HEK293 (cell line): Measurements from ENCODE around the gene HBP1.
A peak's percentile ranks its signal among the peaks of the same experiment; 100 is the strongest.

Experiments
- BCL11B ChIP-seq: fragments of 450-650 bp; formaldehyde crosslinking; IDR thresholded peaks from 2 replicates; pipeline ENCODE4 v1.5.1; 2016; ENCODE audit warnings: low read depth, missing biosample characterization, missing genetic modification characterization
- KLF16 ChIP-seq: fragments of 450-650 bp; formaldehyde crosslinking; IDR thresholded peaks from 2 replicates; pipeline ENCODE4 v1.5.1; 2017; ENCODE audit warnings: missing biosample characterization, missing genetic modification characterization
- OSR2 ChIP-seq: fragments of 450-650 bp; formaldehyde crosslinking; IDR thresholded peaks from 2 replicates; pipeline ENCODE4 v1.5.1; 2016; ENCODE audit warnings: missing biosample characterization, missing genetic modification characterization
- SETDB1 ChIP-seq: IDR thresholded peaks from one replicate; pipeline ENCODE4 v1.6.1; 2017; ENCODE audit warnings: mild to moderate bottlenecking, low read length, moderate library complexity, mixed read lengths; ENCODE audit not compliant: insufficient read length
- TCF7L2 ChIP-seq: IDR thresholded peaks from 2 replicates; pipeline ENCODE4 v1.6.1; 2011; ENCODE audit warnings: low read depth, mild to moderate bottlenecking, inconsistent platforms, low read length, moderate library complexity, borderline replicate concordance
- ZBTB48 ChIP-seq: fragments of 450-650 bp; formaldehyde crosslinking; IDR thresholded peaks from 2 replicates; pipeline ENCODE4 v1.5.1; 2016; ENCODE audit warnings: missing biosample characterization, missing genetic modification characterization
- ZFP37 ChIP-seq: fragments of 450-650 bp; formaldehyde crosslinking; IDR thresholded peaks from 2 replicates; pipeline ENCODE4 v1.5.1; 2016; ENCODE audit warnings: missing biosample characterization, missing genetic modification characterization
- ZNF10 ChIP-seq: fragments of 450-650 bp; formaldehyde crosslinking; IDR thresholded peaks from 2 replicates; pipeline ENCODE4 v1.5.1; 2017; ENCODE audit warnings: missing biosample characterization, missing genetic modification characterization
- ZNF121 ChIP-seq: fragments of 450-650 bp; formaldehyde crosslinking; IDR thresholded peaks from 2 replicates; pipeline ENCODE4 v1.5.1; 2016; ENCODE audit warnings: missing biosample characterization, missing genetic modification characterization
- ZNF157 ChIP-seq: fragments of 450-650 bp; formaldehyde crosslinking; IDR thresholded peaks from 2 replicates; pipeline ENCODE4 v1.5.1; 2016; ENCODE audit warnings: missing biosample characterization, missing genetic modification characterization
- ZNF169 ChIP-seq: fragments of 450-650 bp; formaldehyde crosslinking; IDR thresholded peaks from 2 replicates; pipeline ENCODE4 v1.5.1; 2016; ENCODE audit warnings: missing biosample characterization, missing genetic modification characterization
- ZNF175 ChIP-seq: fragments of 450-650 bp; formaldehyde crosslinking; IDR thresholded peaks from 2 replicates; pipeline ENCODE4 v1.5.1; 2016; ENCODE audit warnings: missing biosample characterization, missing genetic modification characterization
- ZNF221 ChIP-seq: fragments of 450-650 bp; formaldehyde crosslinking; IDR thresholded peaks from 2 replicates; pipeline ENCODE4 v1.5.1; 2017; ENCODE audit warnings: missing biosample characterization, missing genetic modification characterization, borderline replicate concordance
- ZNF223 ChIP-seq: fragments of 450-650 bp; formaldehyde crosslinking; IDR thresholded peaks from 2 replicates; pipeline ENCODE4 v1.5.1; 2016; ENCODE audit warnings: missing biosample characterization, missing genetic modification characterization
- ZNF24 ChIP-seq: fragments of 450-650 bp; formaldehyde crosslinking; IDR thresholded peaks from 2 replicates; pipeline ENCODE4 v1.5.1; 2016; ENCODE audit warnings: missing biosample characterization, missing genetic modification characterization
- ZNF37A ChIP-seq: fragments of 450-650 bp; IDR thresholded peaks from 2 replicates; pipeline ENCODE4 v1.5.1; 2018; ENCODE audit warnings: missing biosample characterization, missing genetic modification characterization
- ZNF391 ChIP-seq: fragments of 450-650 bp; formaldehyde crosslinking; IDR thresholded peaks from 2 replicates; pipeline ENCODE4 v1.5.1; 2016; ENCODE audit warnings: low read depth, missing biosample characterization, missing genetic modification characterization, borderline replicate concordance
- ZNF394 ChIP-seq: fragments of 450-650 bp; formaldehyde crosslinking; IDR thresholded peaks from 2 replicates; pipeline ENCODE4 v1.5.1; 2016; ENCODE audit warnings: missing biosample characterization, missing genetic modification characterization, mild to moderate bottlenecking, moderate library complexity, borderline replicate concordance
- ZNF561 ChIP-seq: fragments of 450-650 bp; IDR thresholded peaks from 2 replicates; pipeline ENCODE4 v1.5.1; 2018; ENCODE audit warnings: missing biosample characterization, missing genetic modification characterization, borderline replicate concordance
- ZNF660 ChIP-seq: fragments of 450-650 bp; IDR thresholded peaks from 2 replicates; pipeline ENCODE4 v1.5.1; 2018; ENCODE audit warnings: missing biosample characterization, mild to moderate bottlenecking, missing genetic modification characterization
- ZNF701 ChIP-seq: fragments of 450-650 bp; formaldehyde crosslinking; IDR thresholded peaks from 2 replicates; pipeline ENCODE4 v1.5.1; 2016; ENCODE audit warnings: missing biosample characterization, missing genetic modification characterization
- ZNF837 ChIP-seq: fragments of 450-650 bp; formaldehyde crosslinking; IDR thresholded peaks from 2 replicates; pipeline ENCODE4 v1.5.1; 2016; ENCODE audit warnings: missing biosample characterization, missing genetic modification characterization
- TF ChIP-seq, protein P1 (sequence below): fragments of 450-650 bp; formaldehyde crosslinking; conservative IDR thresholded peaks from 2 replicates; pipeline ENCODE4 v1.5.1; 2016; ENCODE audit warnings: low read depth, missing biosample characterization, missing genetic modification characterization
- TF ChIP-seq, protein P2 (sequence below): fragments of 450-650 bp; formaldehyde crosslinking; IDR thresholded peaks from 2 replicates; pipeline ENCODE4 v1.5.1; 2017; ENCODE audit warnings: missing biosample characterization, mild to moderate bottlenecking, missing genetic modification characterization, moderate library complexity
- TF ChIP-seq, protein P3 (sequence below): fragments of 450-650 bp; IDR thresholded peaks from 2 replicates; pipeline ENCODE4 v1.5.1; 2018; ENCODE audit warnings: missing biosample characterization, missing genetic modification characterization
- TF ChIP-seq, protein P4 (sequence below): fragments of 450-650 bp; formaldehyde crosslinking; IDR thresholded peaks from 2 replicates; pipeline ENCODE4 v1.5.1; 2017; ENCODE audit warnings: missing biosample characterization, missing genetic modification characterization
- TF ChIP-seq, protein P5 (sequence below): fragments of 450-650 bp; formaldehyde crosslinking; IDR thresholded peaks from 2 replicates; pipeline ENCODE4 v1.5.1; 2016; ENCODE audit warnings: missing biosample characterization, missing genetic modification characterization

The HBP1 gene

DNA sequence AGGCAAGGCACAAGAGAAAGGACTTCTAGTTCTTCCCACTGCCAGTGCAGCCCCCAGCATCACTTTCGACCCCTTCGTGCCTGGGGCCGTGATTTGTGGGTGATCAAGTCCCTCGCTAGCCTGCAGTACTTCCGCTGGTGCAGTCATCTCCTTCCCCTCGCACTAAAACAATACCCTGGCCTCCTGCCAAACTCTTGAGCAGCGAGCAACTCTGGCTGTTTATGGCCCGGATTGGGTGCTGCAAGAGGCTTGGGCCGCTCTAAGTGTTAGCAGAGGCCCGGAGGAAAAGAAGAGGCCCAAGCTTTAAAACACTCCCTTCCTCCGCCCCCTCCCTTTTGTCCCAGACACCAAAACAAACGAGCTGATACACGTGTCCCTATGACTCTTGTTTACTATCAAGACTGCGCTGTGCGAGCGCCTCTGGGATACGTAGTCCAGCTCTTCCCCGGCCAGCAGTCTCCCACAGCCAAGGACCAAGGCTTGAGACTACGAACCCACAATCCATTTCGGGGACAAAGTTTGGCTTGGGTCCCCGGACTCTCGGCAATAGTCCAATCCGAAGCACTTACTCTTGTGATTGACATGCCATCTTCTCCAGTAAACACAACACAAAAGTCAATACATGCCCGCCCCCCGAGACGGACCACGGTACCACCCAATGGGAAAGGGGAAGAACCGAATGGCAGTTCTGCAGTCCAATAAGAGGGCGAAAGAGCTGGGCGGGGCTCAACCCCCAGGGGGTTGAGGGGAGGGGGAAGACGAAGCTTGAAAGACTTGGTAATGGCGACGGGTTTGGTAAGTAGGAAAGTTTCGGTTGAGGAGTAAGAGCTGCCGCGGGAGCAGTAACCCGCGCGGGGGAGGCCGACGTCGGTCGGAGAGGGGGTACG, at the start of gene HBP1 (continued):
- TF ChIP-seq, protein P1, sequence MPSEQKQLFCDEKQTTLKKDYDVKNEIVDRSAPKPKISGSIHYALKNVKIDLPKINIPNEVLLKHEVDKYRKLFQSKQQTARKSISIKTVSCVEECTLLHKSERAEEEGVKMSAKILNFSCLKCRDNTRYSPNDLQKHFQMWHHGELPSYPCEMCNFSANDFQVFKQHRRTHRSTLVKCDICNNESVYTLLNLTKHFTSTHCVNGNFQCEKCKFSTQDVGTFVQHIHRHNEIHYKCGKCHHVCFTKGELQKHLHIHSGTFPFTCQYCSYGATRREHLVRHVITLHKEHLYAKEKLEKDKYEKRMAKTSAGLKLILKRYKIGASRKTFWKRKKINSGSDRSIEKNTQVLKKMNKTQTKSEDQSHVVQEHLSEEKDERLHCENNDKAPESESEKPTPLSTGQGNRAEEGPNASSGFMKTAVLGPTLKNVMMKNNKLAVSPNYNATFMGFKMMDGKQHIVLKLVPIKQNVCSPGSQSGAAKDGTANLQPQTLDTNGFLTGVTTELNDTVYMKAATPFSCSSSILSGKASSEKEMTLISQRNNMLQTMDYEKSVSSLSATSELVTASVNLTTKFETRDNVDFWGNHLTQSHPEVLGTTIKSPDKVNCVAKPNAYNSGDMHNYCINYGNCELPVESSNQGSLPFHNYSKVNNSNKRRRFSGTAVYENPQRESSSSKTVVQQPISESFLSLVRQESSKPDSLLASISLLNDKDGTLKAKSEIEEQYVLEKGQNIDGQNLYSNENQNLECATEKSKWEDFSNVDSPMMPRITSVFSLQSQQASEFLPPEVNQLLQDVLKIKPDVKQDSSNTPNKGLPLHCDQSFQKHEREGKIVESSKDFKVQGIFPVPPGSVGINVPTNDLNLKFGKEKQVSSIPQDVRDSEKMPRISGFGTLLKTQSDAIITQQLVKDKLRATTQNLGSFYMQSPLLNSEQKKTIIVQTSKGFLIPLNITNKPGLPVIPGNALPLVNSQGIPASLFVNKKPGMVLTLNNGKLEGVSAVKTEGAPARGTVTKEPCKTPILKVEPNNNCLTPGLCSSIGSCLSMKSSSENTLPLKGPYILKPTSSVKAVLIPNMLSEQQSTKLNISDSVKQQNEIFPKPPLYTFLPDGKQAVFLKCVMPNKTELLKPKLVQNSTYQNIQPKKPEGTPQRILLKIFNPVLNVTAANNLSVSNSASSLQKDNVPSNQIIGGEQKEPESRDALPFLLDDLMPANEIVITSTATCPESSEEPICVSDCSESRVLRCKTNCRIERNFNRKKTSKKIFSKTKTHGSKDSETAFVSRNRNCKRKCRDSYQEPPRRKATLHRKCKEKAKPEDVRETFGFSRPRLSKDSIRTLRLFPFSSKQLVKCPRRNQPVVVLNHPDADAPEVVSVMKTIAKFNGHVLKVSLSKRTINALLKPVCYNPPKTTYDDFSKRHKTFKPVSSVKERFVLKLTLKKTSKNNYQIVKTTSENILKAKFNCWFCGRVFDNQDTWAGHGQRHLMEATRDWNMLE (tag by site-specific recombination), result no peak
- TF ChIP-seq KLF16 (tag by site-specific recombination), result peak; percentile 65
- TF ChIP-seq, protein P2, sequence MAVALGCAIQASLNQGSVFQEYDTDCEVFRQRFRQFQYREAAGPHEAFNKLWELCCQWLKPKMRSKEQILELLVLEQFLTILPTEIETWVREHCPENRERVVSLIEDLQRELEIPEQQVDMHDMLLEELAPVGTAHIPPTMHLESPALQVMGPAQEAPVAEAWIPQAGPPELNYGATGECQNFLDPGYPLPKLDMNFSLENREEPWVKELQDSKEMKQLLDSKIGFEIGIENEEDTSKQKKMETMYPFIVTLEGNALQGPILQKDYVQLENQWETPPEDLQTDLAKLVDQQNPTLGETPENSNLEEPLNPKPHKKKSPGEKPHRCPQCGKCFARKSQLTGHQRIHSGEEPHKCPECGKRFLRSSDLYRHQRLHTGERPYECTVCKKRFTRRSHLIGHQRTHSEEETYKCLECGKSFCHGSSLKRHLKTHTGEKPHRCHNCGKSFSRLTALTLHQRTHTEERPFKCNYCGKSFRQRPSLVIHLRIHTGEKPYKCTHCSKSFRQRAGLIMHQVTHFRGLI (tag by site-specific recombination), result no peak
- TF ChIP-seq ZNF837 (tag by site-specific recombination), result no peak
- no peak; the same call in none of the 2 replicates for TF ChIP-seq ZFP37 (tag by site-specific recombination)
- TF ChIP-seq ZNF169, result no peak
- TF ChIP-seq, protein P3, sequence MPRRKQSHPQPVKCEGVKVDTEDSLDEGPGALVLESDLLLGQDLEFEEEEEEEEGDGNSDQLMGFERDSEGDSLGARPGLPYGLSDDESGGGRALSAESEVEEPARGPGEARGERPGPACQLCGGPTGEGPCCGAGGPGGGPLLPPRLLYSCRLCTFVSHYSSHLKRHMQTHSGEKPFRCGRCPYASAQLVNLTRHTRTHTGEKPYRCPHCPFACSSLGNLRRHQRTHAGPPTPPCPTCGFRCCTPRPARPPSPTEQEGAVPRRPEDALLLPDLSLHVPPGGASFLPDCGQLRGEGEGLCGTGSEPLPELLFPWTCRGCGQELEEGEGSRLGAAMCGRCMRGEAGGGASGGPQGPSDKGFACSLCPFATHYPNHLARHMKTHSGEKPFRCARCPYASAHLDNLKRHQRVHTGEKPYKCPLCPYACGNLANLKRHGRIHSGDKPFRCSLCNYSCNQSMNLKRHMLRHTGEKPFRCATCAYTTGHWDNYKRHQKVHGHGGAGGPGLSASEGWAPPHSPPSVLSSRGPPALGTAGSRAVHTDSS (tag by site-specific recombination), result no peak
- no peak for TF ChIP-seq ZNF223 (tag by site-specific recombination)
- no peak for TF ChIP-seq ZNF701
- TF ChIP-seq TCF7L2, result no peak
- no peak for TF ChIP-seq BCL11B (tag by site-specific recombination)
- TF ChIP-seq ZNF394 (tag by site-specific recombination), result peak; percentile 78; the same call in 1 of the 2 replicates
- TF ChIP-seq, protein P4, sequence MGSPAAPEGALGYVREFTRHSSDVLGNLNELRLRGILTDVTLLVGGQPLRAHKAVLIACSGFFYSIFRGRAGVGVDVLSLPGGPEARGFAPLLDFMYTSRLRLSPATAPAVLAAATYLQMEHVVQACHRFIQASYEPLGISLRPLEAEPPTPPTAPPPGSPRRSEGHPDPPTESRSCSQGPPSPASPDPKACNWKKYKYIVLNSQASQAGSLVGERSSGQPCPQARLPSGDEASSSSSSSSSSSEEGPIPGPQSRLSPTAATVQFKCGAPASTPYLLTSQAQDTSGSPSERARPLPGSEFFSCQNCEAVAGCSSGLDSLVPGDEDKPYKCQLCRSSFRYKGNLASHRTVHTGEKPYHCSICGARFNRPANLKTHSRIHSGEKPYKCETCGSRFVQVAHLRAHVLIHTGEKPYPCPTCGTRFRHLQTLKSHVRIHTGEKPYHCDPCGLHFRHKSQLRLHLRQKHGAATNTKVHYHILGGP, result no peak
- TF ChIP-seq, protein P5, sequence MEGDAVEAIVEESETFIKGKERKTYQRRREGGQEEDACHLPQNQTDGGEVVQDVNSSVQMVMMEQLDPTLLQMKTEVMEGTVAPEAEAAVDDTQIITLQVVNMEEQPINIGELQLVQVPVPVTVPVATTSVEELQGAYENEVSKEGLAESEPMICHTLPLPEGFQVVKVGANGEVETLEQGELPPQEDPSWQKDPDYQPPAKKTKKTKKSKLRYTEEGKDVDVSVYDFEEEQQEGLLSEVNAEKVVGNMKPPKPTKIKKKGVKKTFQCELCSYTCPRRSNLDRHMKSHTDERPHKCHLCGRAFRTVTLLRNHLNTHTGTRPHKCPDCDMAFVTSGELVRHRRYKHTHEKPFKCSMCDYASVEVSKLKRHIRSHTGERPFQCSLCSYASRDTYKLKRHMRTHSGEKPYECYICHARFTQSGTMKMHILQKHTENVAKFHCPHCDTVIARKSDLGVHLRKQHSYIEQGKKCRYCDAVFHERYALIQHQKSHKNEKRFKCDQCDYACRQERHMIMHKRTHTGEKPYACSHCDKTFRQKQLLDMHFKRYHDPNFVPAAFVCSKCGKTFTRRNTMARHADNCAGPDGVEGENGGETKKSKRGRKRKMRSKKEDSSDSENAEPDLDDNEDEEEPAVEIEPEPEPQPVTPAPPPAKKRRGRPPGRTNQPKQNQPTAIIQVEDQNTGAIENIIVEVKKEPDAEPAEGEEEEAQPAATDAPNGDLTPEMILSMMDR (tag by site-specific recombination), result no peak
- no peak for TF ChIP-seq ZNF37A (tag by site-specific recombination)
- peak; percentile 54; the same call in 1 of the 2 replicates for TF ChIP-seq ZNF561
- TF ChIP-seq ZNF221 (tag by site-specific recombination), result 0 out of 2 replicates have a peak, but pooled peaks have one; percentile 49
- no peak for TF ChIP-seq ZNF10 (tag by site-specific recombination)
- no peak for TF ChIP-seq OSR2 (tag by site-specific recombination)
- TF ChIP-seq ZNF660, result peak; percentile 93
- peak; percentile 15; the same call in 1 of the 2 replicates for TF ChIP-seq ZNF24 (tag by site-specific recombination)
- TF ChIP-seq SETDB1, result no peak
- TF ChIP-seq ZBTB48 (tag by site-specific recombination), result peak; percentile 74
- TF ChIP-seq ZNF175, result no peak
- peak; percentile 67; the same call in 1 of the 2 replicates for TF ChIP-seq ZNF391
- 0 out of 2 replicates have a peak, but pooled peaks have one; percentile 9 for TF ChIP-seq ZNF121 (tag by site-specific recombination)
- TF ChIP-seq ZNF157 (tag by site-specific recombination), result no peak
